Fibroblast of skin of abdomen (primary cell): ENCODE data around the gene LDAF1.

Source experiments
- DNase-seq: peaks from one replicate; pipeline ENCODE4 v3.0.0-alpha.2; 2013

The LDAF1 gene

GRCh38 chr16:21197112-21197511, 38.6 kb downstream of the LDAF1 start:
- DNase-seq: no peak

GRCh38 chr16:21197621-21198020, 39.1 kb downstream of the LDAF1 start:
- DNase-seq: no peak

- no peak for DNase-seq
These were observed 41.2 kb downstream of the LDAF1 start for GRCh38 chr16:21199607-21200218.

- DNase-seq: no peak
These were observed 44.8 kb downstream of the LDAF1 start for GRCh38 chr16:21203155-21203797.

- no peak for DNase-seq
These were observed 46.8 kb downstream of the LDAF1 start for GRCh38 chr16:21205303-21205702.

- no peak for DNase-seq
These were observed 48.1 kb downstream of the LDAF1 start for GRCh38 chr16:21206550-21206949.

GRCh38 chr16:21208446-21209230, 50.2 kb downstream of the LDAF1 start:
- no peak for DNase-seq

- no peak for DNase-seq
These were observed 53.0 kb downstream of the LDAF1 start, which contains the start of gene ZP2 for GRCh38 chr16:21211486-21211885. TSS of gene ZP2 (minus strand) at chr16:21211574. CDS start at chr16:21211547, 27 bp downstream.

GRCh38 chr16:21214086-21214485, 55.6 kb downstream of the LDAF1 start:
- DNase-seq: no peak

GRCh38 chr16:21217121-21217520, 58.6 kb downstream of the LDAF1 start:
- DNase-seq: no peak

- DNase-seq: no peak
These were observed 59.7 kb downstream of the LDAF1 start for GRCh38 chr16:21218153-21218552.

- DNase-seq: no peak
These were observed 61.1 kb downstream of the LDAF1 start for GRCh38 chr16:21219551-21219950.

GRCh38 chr16:21222495-21223337, 64.2 kb downstream of the LDAF1 start:
- DNase-seq: no peak

GRCh38 chr16:21223787-21224186, 65.3 kb downstream of the LDAF1 start:
- DNase-seq: no peak

- DNase-seq: no peak
These were observed 66.3 kb downstream of the LDAF1 start for GRCh38 chr16:21224800-21225199.

- no peak for DNase-seq
These were observed 68.3 kb downstream of the LDAF1 start for GRCh38 chr16:21226749-21227148.

- no peak for DNase-seq
These were observed 69.4 kb downstream of the LDAF1 start for GRCh38 chr16:21227866-21228265.

GRCh38 chr16:21228361-21228872, 69.9 kb downstream of the LDAF1 start:
- DNase-seq: no peak
